ENCODE results near the gene CST8.
"Not testable (repeated sequence)": the region's sequence is repeated elsewhere in the genome, so short reads cannot be mapped to it uniquely, and the experiment has no call there.

Gene CST8

GRCh38 chr20:23490817-23491216 lies at the start of gene CST8:
Gene CST8 (plus strand): TSS chr20:23491117. CDS start chr20:23491668, 551 bp downstream.
- DNase-seq = no peak

DNA sequence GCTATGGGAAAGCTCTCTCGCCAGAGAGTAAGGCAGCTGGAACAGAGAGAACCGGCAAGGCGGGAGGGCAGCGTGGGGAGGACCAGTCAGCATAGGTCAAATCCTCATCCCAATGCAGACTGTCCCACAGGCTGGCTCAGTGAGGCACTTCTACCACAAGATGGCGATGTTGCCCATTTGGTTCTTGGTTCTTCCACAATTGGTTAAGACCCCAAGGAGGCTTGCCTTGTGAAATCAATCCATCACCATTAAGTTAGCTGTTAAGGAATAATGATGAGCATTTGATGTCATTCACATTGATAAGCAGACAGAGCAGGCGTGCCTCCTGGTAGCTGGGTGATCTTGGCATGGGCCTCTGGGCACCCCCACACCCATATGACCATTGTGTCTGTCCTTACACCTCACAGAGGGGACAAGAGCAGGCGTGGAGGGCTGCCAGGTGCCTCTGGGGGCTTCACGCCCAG lies 49.0 kb upstream of the CST8 start:
- DNase-seq = peak; percentile 65

- no peak for DNase-seq
Measured at GRCh38 chr20:23442436-23442835, 48.5 kb upstream of the CST8 start.

DNA sequence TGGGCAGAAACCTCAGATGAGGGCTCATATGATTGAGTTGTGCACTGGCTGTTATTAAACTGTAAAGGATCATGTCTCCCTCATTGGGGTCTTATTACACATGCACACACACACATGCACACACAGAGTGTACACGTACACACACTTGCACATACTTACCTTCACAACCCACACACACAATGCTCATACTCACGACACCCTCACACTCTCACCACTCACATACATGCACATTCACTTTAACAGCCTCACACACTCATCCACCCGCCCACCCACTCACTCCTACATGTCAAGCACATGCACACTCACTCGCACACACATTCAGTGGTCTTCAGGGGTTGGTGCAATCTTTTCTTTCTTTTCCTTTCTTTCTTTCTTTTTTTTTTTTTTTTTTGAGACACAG lies 46.1 kb upstream of the CST8 start:
- DNase-seq = no peak

- DNase-seq = no peak
Measured at GRCh38 chr20:23445596-23446217, 45.2 kb upstream of the CST8 start.

GRCh38 chr20:23446505-23446904 lies 44.4 kb upstream of the CST8 start:
- peak; percentile 33 for DNase-seq

DNA sequence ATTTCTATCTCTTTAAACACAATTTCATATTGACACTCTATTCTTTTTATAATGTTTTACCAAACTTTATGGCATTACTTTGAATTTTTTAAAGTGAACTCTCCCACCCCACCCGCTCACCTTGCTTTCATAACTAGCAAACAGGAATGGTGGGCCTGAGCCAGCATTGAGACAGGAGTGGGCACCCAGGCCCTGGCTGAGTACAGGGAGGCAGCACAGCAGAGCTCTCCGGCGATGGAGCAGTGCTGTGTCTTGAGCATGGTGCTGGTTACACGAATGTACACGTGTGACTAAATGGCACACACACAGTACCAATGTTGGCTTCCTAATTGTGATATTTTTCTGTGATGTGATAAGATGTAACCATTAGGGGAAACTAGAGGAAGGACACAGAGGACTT lies 42.8 kb upstream of the CST8 start:
- DNase-seq = no peak

DNA sequence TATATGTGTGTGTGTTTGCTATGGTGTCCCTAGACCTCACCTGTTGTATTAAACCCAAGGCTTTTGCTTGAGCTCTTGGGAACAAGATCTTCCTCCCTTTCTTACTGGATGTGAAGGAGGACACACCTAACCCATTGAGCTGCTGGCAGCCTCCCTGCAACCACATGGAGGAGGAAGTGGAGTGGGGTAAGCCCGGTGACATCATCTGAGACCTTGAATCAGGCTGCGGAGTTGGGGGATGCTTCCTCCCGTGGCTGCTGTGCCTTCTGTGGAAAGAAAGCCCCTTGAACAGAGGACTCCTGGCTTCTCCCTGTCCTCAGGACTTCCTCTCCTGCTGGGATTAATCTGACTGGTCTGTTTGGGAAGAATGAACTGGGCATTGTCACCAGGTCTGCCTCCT lies 41.5 kb upstream of the CST8 start:
- DNase-seq = no peak

- no peak for DNase-seq
Measured at GRCh38 chr20:23450877-23451276, 40.0 kb upstream of the CST8 start.

- DNase-seq = no peak
Measured at GRCh38 chr20:23451956-23452487, 38.9 kb upstream of the CST8 start.

DNA sequence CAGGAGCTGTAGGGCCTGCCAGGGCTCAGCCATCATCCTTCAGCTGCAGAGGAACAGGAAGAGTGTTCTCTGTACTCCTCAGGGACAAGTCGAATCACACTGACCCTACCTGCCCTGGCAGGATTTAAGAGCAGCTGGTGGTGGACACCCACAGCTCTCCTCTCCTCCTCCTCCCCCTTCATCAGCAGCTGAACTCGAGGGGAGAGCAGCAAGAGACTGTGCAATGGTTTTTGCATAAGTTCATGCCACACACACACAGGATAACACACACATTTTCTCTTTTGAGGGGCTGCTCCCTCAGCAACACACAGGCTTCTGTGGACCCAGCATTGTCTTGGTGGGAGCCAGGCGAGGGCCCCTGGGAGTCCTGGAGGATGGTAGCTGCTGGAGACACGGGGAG lies 38.1 kb upstream of the CST8 start, which contains the start of gene CST11:
CST11 (minus strand) TSS at position 101 of the 400 bp plus-strand sequence; CDS start at position 36, 65 bp downstream.
- no peak for DNase-seq

DNA sequence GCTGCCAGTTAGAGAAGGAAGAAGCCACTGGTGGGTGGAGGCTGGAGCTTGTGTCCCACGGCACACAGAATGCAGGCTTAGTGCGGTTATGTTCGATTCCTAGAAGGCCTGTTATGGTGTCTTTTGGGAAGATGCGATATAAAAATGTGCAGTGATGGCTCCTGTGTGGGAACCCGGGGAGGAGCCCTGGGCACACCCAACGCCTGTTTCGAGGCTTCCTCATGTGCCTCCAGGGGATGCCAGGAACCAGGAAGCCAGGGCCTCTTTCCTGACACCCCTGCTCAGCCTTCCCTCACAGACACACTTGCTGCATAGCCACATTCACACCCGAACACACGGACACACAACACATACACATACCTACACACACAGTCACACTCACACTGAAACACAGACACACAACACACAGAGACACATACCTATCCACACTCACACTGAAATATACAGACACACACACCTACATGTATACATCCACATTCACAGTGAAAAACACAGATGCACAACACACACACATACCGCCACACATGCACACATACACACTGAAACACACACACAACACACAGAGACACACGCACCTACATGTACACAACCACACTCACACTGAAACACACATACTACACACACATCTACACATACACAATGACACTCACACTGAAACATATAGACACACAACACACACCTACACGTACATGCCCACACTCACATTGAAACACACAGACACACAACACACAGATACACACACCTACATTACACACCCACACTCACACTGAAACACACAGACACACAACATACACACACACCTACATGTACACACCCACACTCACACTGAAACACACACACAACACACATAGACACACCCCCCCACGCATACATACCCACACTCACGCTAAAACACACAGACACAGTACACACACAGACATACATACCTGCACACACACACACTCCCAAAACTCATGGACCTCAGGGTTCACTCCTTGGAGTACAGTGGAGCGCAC lies 37.1 kb upstream of the CST8 start:
- no peak for DNase-seq

DNA sequence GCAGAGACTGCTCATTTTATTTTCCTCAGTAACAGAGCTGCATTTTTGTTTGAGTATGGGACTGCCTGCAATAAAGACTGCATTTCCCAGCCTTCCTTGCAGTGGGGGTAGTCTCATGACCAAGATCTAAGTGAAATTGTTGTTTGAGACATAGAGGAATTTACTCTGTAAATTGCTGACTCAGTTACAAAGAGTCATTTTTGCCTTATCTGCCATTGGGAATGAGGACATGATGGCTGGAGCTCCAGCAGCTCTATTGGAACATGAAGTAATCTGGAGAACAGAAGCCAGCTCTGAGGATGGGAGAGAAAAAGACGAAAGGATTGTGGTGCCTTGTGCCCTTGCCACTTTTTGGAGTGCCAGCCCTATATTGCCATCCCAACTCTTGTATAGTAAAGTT lies 36.1 kb upstream of the CST8 start:
- no peak for DNase-seq

- DNase-seq = no peak
Measured at GRCh38 chr20:23455639-23456038, 35.3 kb upstream of the CST8 start.

DNA sequence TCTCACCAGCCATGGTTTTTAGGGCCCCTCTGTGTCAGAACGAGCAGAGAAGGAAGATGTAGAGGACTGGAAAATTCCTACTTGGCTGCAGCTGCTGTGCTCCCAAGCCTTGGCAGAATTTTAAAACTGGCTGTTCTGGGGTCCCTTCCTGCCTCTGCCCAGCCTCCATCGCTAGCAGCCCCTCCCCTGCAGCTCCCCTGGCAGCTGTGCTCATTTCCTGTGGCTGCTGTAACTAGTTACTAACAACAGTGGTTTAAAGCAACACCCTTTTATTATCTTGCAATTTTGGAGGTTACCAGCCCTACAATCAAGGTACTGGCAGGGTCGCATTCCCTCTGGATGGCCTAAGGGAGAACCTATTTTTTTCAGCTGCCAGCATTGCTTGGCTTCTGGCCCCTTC lies 34.5 kb upstream of the CST8 start:
- DNase-seq = no peak

DNA sequence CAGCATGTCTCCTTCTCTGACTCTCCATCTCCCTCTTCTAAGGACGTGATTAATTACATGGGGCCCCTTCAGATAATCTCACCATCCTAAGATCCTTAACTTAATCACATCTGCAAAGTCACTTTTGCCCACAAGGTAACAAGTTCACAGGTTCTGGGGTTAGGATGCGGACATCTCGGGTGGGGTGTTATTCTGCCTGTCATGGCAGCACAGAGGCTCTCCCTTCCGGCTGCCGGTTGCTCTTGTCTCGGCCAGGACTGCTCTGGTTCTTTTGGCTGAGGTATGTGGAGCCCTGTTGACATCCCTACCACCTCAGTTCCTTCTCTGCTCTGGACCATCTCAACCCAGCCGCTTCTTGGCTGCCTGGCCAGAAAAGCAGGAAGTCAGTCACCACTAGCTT lies 34.0 kb upstream of the CST8 start:
- DNase-seq = no peak

- DNase-seq = no peak
Measured at GRCh38 chr20:23459461-23460150, 31.3 kb upstream of the CST8 start.

GRCh38 chr20:23461180-23461579 lies 29.7 kb upstream of the CST8 start:
- no peak for DNase-seq

DNA sequence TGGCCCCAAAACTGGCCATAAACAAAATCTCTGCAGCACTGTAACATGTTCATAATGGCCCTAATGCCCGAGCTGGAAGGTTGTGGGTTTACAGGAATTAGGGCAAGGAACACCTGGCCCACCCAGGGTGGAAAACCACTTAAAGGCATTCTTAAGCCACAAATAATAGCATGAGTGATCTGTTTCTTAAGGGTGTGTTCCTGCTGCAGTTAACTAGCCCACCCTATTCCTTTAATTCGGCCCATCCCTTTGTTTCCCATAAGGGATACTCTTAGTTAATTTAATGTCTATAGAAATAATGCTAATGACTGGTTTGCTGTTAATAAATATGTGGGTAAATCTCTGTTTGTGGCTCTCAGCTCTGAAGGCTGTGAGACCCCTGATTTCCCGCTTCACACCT lies 24.0 kb upstream of the CST8 start:
- DNase-seq = not testable (repeated sequence)

GRCh38 chr20:23472306-23472705 lies 18.6 kb upstream of the CST8 start:
- not testable (repeated sequence) for DNase-seq

- DNase-seq = not testable (repeated sequence)
Measured at GRCh38 chr20:23473293-23473692, 17.6 kb upstream of the CST8 start.

DNA sequence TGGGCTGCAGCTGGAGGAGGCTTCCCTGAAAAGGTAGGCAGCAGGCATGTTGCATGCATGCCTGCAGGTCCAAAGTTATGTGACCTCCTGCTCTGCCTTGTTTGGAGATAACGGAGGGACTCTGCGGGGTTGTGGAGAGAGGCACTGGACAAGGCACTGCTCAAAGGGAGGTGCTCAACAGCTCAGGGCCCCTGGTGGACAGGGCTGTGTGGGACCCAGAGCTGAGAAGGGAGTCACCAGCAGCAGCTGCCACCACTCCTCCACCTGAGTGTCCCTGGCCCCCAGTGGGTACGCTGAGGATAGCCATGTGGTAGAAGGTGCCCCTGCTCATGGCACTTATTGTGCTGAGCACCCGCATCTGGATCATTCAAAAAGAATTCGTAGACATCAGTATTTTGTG lies 15.5 kb upstream of the CST8 start:
- no peak for DNase-seq
